Mesodermal cell (in vitro differentiated cells): ENCODE measurements around the gene TXN.
"Not testable (repeated sequence)": the region's sequence is repeated elsewhere in the genome, so short reads cannot be mapped to it uniquely, and the experiment has no call there.

Experiments used
- H3K27ac ChIP-seq: 2 replicates; pipeline ENCODE4 v1.7.0; 2013; ENCODE audit warnings: mild to moderate bottlenecking, low read depth, low read length, moderate library complexity; ENCODE audit not compliant: severe bottlenecking
- H3K36me3 ChIP-seq: 2 replicates; pipeline ENCODE4 v1.7.1; 2013; ENCODE audit warnings: mild to moderate bottlenecking, low read length, moderate library complexity; ENCODE audit not compliant: control insufficient read depth, insufficient read depth
- H3K4me1 ChIP-seq: one replicate; pipeline ENCODE4 v1.7.1; 2013; ENCODE audit warnings: mild to moderate bottlenecking, low read length; ENCODE audit not compliant: insufficient read depth, control insufficient read depth, poor library complexity, severe bottlenecking
- H3K4me3 ChIP-seq: 2 replicates; pipeline ENCODE4 v1.7.0; 2013; ENCODE audit warnings: low read length, control low read depth, mild to moderate bottlenecking; ENCODE audit not compliant: insufficient read depth, poor library complexity, severe bottlenecking; ENCODE audit errors: extremely low read depth
- H3K9me3 ChIP-seq: 2 replicates; pipeline ENCODE4 v1.7.1; 2013; ENCODE audit warnings: mild to moderate bottlenecking, low read length, moderate library complexity; ENCODE audit not compliant: control insufficient read depth
- WGBS, 2 experiments: methylation state at CpG; one replicate each; pipeline ENCODE4 v1.1.5; 2013; ENCODE audit warnings: missing lambda C conversion rate in 2 of 2; ENCODE audit not compliant: insufficient coverage in 2 of 2; 5-methylcytosine and 5-hydroxymethylcytosine counted together

The TXN gene

GRCh38 chr9:110213413-110214044 lies 42.8 kb downstream of the TXN start:
- no peaks in the 10 kb centered on the region for H3K36me3 ChIP-seq
- 97 to 98% methylated on average over 6 to 8 of the region's 10 CpGs for WGBS, 2 experiments
- no peak overlapping the region for H3K4me3 ChIP-seq
- no peak overlapping the region for H3K27ac ChIP-seq
- no peaks in the 10 kb centered on the region for H3K4me1 ChIP-seq
- peaks cover 3% of the 10 kb centered on the region for H3K9me3 ChIP-seq

DNA sequence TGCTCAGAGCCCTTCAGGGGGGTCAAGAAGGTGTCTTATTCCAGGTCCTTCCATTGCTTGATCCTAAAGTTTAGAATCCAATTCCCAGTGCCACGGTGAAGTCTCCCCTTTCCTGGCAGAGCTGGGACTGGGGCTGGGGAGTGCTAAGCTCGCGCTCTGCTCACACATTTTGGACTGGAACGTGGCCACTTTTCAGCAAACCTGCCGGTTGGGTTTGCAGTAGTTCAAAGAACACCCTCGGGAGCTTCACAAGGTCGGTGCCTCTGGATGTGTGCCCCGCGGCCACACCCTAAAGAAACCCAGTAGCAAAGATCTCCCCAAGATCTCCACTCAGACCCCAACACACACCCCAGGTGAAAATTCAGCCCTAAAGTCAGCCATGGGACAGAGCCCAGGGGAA lies 48.3 kb downstream of the TXN start, which contains the start of gene C9orf152:
Gene C9orf152 (minus strand): TSS at position 129 of the 400 bp plus-strand sequence. CDS start 580 bp downstream, outside the sequence.
- Histone ChIP-seq H3K9me3 (peaks cover 3% of the 10 kb centered on the region), H3K4me3 (no peak within 1 kb of the TSS), H3K4me1 (no peaks in the 10 kb centered on the region), H3K27ac (no peak within 1 kb of the TSS), H3K36me3 (no peaks in the 10 kb centered on the region)
- 92 to 97% methylated on average over 6 to 9 of the region's 9 CpGs for WGBS, 2 experiments

GRCh38 chr9:110207071-110207641 lies 49.2 kb downstream of the TXN start:
- H3K4me1 ChIP-seq = no peaks in the 10 kb centered on the region
- no peak overlapping the region for H3K4me3 ChIP-seq
- peaks cover 3% of the 10 kb centered on the region for H3K9me3 ChIP-seq
- no peaks in the 10 kb centered on the region for H3K36me3 ChIP-seq
- no peak overlapping the region for H3K27ac ChIP-seq
- WGBS, 2 experiments = 77 to 85% methylated on average over 2 to 6 of the region's 6 CpGs

DNA sequence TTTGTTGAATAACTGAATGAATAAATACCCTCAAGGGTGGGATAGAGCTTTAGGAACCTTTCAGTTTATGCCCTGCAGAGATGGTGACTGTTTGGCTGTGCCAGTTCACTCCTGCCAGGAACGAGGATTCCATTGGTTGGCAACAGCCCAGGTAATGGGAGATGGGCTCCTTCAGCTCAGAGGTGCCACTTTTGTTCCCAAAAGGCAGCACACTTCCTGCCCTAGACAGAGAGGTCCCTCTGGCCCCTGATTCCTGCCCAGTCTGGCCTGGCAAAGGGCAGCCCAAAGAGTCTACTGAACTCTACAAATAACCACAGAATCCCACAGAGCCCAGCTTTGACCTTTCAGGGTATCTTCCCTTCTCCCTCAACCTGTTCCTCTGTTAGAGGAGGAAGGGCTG lies 49.9 kb downstream of the TXN start:
- Histone ChIP-seq H3K4me1 (no peaks in the 10 kb centered on the region), H3K9me3 (no peaks in the 10 kb centered on the region), H3K4me3 (no peak overlapping the region), H3K36me3 (no peaks in the 10 kb centered on the region), H3K27ac (no peak overlapping the region)
- WGBS, 2 experiments = 71 to 88% methylated on average over 1 of the region's 1 CpG

- H3K4me1 ChIP-seq, H3K9me3 ChIP-seq, H3K27ac ChIP-seq, H3K36me3 ChIP-seq, H3K4me3 ChIP-seq: not testable (repeated sequence)
- WGBS, 2 experiments = 85 to 89% methylated on average over 4 to 5 of the region's 5 CpGs
Measured at GRCh38 chr9:110205612-110206011, 50.7 kb downstream of the TXN start.

DNA sequence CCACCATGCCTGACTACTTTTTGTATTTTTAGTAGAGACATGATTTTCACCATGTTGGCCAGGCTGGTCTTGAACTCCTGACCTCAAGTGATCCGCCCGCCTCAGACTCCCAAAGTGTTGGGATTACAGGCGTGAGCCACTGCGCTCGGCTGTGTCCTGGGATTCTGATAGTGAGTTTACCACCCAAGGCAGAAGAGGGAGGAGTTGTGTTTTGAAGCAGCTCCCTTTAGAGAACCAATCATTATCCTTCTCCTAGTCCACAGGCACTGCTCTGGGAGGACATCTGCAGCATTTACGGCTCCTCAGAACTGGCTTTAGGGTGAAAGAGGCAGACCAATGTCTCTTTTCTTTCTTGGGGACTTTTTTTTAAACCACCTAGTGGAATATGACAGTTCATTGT lies 54.1 kb downstream of the TXN start:
- Histone ChIP-seq H3K9me3 (no peaks in the 10 kb centered on the region), H3K4me3 (no peak overlapping the region), H3K27ac (no peak overlapping the region), H3K4me1 (peaks cover 7% of the 10 kb centered on the region), H3K36me3 (no peaks in the 10 kb centered on the region)
- WGBS, 2 experiments = 60 to 93% methylated on average over 1 to 4 of the region's 6 CpGs

- Histone ChIP-seq H3K4me3 (no peak overlapping the region), H3K36me3 (no peaks in the 10 kb centered on the region), H3K27ac (no peak overlapping the region), H3K4me1 (peaks cover 7% of the 10 kb centered on the region), H3K9me3 (peaks cover 6% of the 10 kb centered on the region)
- WGBS, 2 experiments = no CpG with 5 or more reads among the region's 2 CpGs
Measured at GRCh38 chr9:110199643-110200042, 56.7 kb downstream of the TXN start.

GRCh38 chr9:110198357-110198756 lies 58.0 kb downstream of the TXN start:
- H3K4me3 ChIP-seq = no peak overlapping the region
- H3K4me1 ChIP-seq = peaks cover 15% of the 10 kb centered on the region
- no peak overlapping the region for H3K27ac ChIP-seq
- H3K36me3 ChIP-seq = no peaks in the 10 kb centered on the region
- peaks cover 7% of the 10 kb centered on the region for H3K9me3 ChIP-seq
- WGBS, 2 experiments = 85 to 94% methylated on average over 4 to 9 of the region's 12 CpGs

- Histone ChIP-seq H3K9me3 (peaks cover 7% of the 10 kb centered on the region), H3K4me3 (no peak overlapping the region), H3K36me3 (no peaks in the 10 kb centered on the region), H3K4me1 (peaks cover 23% of the 10 kb centered on the region), H3K27ac (no peak overlapping the region)
- WGBS, 2 experiments = 88 to 94% methylated on average over 4 to 7 of the region's 11 CpGs
Measured at GRCh38 chr9:110197330-110198187, 58.7 kb downstream of the TXN start.

DNA sequence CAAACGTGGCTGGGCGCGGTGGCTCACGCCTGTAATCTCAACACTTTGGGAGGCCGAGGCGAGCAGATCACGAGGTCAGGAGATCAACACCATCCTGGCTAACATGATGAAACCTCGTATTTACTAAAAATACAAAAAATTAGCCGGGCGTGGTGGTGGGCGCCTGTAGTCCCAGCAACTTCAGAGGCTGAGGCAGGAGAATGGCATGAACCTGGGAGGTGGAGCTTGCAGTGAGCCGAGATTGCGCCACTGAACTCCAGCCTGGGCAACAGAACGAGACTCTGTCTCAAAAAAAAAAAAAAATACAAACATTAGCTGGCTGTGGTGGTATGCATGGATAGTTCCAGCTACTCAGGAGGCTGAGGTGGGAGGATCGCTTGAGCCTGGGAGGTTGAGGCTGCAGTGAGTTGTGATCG lies 60.2 kb downstream of the TXN start:
- H3K4me3 ChIP-seq, H3K36me3 ChIP-seq, H3K27ac ChIP-seq, H3K9me3 ChIP-seq: not testable (repeated sequence)
- peaks cover 24% of the 10 kb centered on the region for H3K4me1 ChIP-seq
- 85 to 91% methylated on average over 9 to 10 of the region's 16 CpGs for WGBS, 2 experiments
